ENCODE data around the gene PPP1R10.
A peak's percentile ranks its signal among the peaks of the same experiment; 100 is the strongest.

Gene PPP1R10

GRCh38 chr6:30597315-30598144, 19.5 kb downstream of the PPP1R10 start:
- DNase-seq: peak; percentile 84 to 85

- DNase-seq: no peak
Observed at GRCh38 chr6:30592287-30592686, 24.8 kb downstream of the PPP1R10 start.

GRCh38 chr6:30591008-30591407, 26.0 kb downstream of the PPP1R10 start:
- no peak for DNase-seq

- no peak for DNase-seq
Observed at GRCh38 chr6:30590509-30590908, 26.5 kb downstream of the PPP1R10 start.

GRCh38 chr6:30589754-30590358, 27.2 kb downstream of the PPP1R10 start:
- DNase-seq: no peak

- DNase-seq: no peak
Observed at GRCh38 chr6:30583921-30584320, 33.1 kb downstream of the PPP1R10 start.

GRCh38 chr6:30578051-30578450, 39.0 kb downstream of the PPP1R10 start:
- no peak for DNase-seq

GRCh38 chr6:30573113-30573512, 43.9 kb downstream of the PPP1R10 start:
- no peak for DNase-seq

- DNase-seq: no peak
Observed at GRCh38 chr6:30572148-30572547, 44.9 kb downstream of the PPP1R10 start.

GRCh38 chr6:30571762-30572082, 45.3 kb downstream of the PPP1R10 start:
- DNase-seq: no peak

GRCh38 chr6:30571075-30571761, 45.8 kb downstream of the PPP1R10 start, which contains the start of gene ABCF1:
TSS of gene ABCF1 (plus strand) at chr6:30571442. CDS start at chr6:30571488, 46 bp downstream.
- peak; percentile 99 for DNase-seq

- DNase-seq: peak; percentile 64 to 73
Observed at GRCh38 chr6:30570740-30571074, 46.3 kb downstream of the PPP1R10 start.

- DNase-seq: no peak
Observed at GRCh38 chr6:30570263-30570662, 46.8 kb downstream of the PPP1R10 start.

- DNase-seq: no peak
Observed at GRCh38 chr6:30568245-30568644, 48.8 kb downstream of the PPP1R10 start.

- DNase-seq: no peak
Observed at GRCh38 chr6:30565772-30566171, 51.3 kb downstream of the PPP1R10 start.

GRCh38 chr6:30564114-30564513, 52.9 kb downstream of the PPP1R10 start:
- DNase-seq: no peak

- DNase-seq: no peak
Observed at GRCh38 chr6:30562470-30563425, 54.3 kb downstream of the PPP1R10 start.

- DNase-seq: no peak
Observed at GRCh38 chr6:30560930-30561329, 56.1 kb downstream of the PPP1R10 start.

- DNase-seq: no peak
Observed at GRCh38 chr6:30557683-30557981, 59.4 kb downstream of the PPP1R10 start.

GRCh38 chr6:30556906-30557682, 59.9 kb downstream of the PPP1R10 start, which contains the start of gene PRR3:
TSS of gene PRR3 (plus strand) at chr6:30557295. CDS start at chr6:30557345, 50 bp downstream.
- peak; percentile 94 to 95 for DNase-seq

GRCh38 chr6:30556066-30556905, 60.8 kb downstream of the PPP1R10 start, which contains the start of gene GNL1:
TSS of gene GNL1 (minus strand) at chr6:30556489. CDS start at chr6:30556203, 286 bp downstream.
- peak; percentile 91 for DNase-seq

Data from inflammatory macrophage (primary cell).